Activated CD4-positive, CD25-positive, alpha-beta regulatory T cell treated with anti-CD3 and anti-CD28 coated beads, Interleukin-2, amount 50 U/mL, for 16 hours (primary cell): ENCODE data around the gene BPIFA3.

Source experiments
- DNase-seq: peaks from one replicate; pipeline ENCODE4 v3.0.0-alpha.2; 2020; ENCODE audit warnings: low read depth, low spot score

The BPIFA3 gene

GRCh38 chr20:33211817-33212424, 5.2 kb upstream of the BPIFA3 start:
- DNase-seq, result no peak

DNA sequence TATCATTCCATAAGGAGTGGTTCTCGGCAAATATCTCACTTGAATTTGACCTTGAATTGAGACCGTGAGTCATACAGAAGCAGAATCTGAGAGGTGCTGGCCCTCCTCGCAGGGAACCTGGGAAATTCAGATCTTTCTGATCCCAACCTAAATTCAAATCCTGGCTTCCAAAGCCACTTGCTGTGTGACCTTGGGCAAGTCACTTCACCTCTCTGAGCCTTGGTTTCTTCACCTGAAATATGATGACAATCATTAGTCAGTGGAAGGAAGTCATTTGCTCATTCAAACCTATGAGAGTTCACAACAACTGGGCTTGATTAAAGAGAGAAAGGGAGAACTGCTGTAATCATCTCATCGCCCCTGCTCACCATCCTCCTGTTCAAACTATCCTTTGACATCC, 7.2 kb downstream of the BPIFA3 start:
- no peak for DNase-seq

DNA sequence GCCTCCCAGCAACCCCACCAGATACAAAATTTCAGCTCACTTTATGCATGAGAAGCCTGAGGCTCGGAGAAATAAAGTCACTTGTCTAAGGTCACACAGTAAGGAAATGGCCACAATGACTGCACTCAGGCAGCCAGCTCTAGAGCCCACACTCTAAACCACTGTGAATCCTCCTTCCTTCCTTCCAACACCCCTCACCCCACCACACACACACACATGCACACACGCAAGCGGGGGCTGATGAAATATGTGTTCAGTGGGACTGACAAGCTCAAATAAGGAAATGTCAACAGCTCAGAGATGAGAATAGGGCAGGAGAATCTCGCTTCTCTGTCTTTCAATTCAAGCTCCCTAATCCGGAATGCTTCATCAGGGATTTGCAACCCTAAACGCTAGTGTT, 12.7 kb downstream of the BPIFA3 start:
- no peak for DNase-seq

DNA sequence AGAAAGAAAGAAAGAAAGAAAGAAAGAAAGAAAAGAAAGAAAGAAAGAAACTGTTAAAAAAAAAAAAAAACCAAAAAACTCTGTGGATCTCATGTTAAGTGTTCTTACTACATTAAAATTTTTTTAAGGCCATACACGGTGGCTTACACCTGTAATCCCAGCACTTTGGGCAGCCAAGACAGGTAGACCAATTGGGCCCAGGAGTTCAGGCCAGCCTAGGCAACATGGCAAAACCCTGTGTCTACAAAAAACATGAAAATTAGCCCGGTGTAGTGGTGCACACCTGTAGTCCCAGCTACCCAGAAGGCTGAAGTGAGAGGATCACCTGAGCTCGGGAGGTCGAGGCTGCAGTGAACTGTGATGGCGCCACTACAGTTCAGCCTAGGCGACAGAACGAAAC, 14.1 kb downstream of the BPIFA3 start:
- DNase-seq, result no peak

DNA sequence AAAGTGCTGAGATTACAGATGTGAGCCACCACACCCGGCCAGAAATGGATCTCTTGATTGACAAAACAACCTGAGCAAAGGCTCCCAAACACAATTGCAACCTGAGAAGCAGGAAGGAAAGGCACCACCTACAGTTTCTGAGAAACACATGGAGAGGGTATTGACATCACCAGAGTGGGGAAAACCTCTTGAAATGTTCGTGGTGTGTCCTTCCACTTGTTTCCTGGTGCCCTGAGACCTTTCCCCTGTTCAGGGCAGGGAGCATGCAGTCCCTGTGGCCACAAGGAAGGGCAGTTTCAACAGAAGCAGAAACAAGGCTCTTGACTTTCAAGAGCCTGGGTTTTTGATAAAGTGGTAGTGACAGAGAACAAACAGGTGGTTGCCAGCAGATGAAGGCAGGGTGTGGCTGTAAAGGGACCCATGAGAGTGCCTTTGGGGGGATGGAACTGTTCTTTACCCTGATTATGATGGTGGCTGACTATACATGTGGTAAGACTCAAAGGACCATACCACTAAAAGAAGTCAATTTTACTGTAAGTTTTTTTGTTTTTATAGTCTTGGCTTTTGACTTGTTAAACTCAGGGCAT, 15.4 kb downstream of the BPIFA3 start:
- DNase-seq, result no peak

- DNase-seq, result no peak
Measured at GRCh38 chr20:33233129-33233774, 16.1 kb downstream of the BPIFA3 start.

GRCh38 chr20:33234050-33234449, 16.9 kb downstream of the BPIFA3 start:
- no peak for DNase-seq

GRCh38 chr20:33235696-33236095, 18.5 kb downstream of the BPIFA3 start, which contains the start of gene BPIFA1:
Gene BPIFA1, plus strand, starts transcription at chr20:33235996. Its CDS starts 1,716 bp downstream, at chr20:33237712.
- DNase-seq, result no peak

- no peak for DNase-seq
Measured at GRCh38 chr20:33236351-33236750, 19.2 kb downstream of the BPIFA3 start.

DNA sequence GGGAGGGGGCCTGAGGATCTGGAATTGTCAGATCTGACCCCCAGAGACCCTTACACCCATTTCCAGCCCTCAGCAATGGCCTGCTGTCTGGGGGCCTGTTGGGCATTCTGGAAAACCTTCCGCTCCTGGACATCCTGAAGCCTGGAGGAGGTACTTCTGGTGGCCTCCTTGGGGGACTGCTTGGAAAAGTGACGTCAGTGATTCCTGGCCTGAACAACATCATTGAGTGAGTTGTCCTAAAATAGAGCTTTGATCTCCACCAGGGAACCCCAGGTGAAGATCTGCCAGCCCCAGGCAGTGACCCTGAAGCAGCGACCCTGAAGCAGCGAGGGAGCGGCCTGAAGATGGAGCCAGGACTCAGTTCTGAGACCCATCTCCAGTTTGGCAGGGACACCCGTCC, 20.8 kb downstream of the BPIFA3 start:
- DNase-seq, result no peak

GRCh38 chr20:33239418-33239817, 22.3 kb downstream of the BPIFA3 start:
- DNase-seq, result no peak

DNA sequence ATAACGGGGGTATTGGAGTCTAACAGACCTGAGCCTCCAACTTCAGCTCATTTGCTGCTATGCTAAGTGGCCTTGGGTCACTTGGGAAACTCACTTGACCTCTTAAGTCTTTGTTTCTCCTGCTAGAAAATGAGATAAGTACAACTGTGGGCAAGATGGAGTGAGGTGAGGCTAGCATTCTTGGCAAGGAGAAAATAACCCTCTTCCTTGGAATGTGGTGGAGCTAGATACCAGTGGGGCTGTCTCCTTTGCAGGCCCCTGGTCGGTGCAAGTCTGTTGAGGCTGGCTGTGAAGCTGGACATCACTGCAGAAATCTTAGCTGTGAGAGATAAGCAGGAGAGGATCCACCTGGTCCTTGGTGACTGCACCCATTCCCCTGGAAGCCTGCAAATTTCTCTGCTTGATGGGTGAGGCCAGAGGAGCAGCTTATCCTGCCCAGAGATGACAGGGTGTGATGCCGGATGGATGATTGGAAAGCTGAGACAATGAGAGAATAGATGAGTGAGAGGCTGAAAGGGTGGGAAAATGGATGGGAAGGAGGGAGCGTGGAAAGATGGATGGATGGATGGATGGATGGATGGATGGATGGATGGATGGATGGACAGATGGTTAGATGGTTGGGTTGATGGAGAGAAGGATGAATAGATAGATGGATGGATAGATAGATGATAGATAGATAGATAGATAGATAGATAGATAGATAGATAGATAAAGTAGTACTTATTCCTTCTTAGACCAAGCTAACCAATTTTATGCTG, 23.0 kb downstream of the BPIFA3 start:
- DNase-seq, result no peak

DNA sequence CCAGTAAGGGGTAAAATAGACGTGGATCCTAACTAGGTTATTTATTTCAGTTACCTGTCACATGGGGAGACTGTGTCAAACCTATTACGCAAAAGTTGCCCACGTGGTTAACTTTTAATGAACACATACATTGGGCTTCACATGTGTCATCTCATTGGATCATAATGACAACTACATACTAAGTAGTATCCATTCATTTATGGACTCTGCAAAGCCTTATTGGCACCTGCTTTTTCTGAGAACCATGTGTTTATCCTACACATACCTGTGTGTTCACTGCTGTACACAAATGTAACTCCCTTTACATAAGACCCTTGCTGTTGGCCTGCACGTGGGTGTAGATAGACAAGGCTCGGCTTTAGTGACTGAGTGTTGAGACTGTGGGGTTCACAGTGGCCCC, 23.8 kb downstream of the BPIFA3 start:
- no peak for DNase-seq

- DNase-seq, result no peak
Measured at GRCh38 chr20:33242319-33243100, 25.4 kb downstream of the BPIFA3 start.

GRCh38 chr20:33246077-33246476, 28.9 kb downstream of the BPIFA3 start:
- no peak for DNase-seq

DNA sequence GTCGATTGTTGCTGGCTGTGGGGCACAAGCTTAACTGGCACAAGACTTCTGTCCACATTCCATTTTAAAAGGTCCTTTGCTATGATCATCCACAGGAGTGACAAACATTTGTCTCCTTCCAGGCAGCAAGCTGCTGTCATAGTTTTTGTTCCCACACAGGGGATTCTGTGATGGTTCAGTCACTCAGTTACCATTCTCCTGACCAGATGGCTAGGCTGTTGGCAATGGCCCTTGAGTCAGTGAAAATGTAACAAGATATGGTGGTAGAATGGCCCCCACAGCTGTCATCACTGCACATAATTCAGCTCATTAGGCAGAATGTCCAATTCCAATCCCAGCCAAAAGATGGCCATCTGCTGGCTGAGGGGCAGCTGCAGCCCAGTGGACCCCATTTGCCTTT, 32.3 kb downstream of the BPIFA3 start:
- DNase-seq, result no peak

GRCh38 chr20:33250666-33251065, 33.5 kb downstream of the BPIFA3 start:
- DNase-seq, result no peak

- no peak for DNase-seq
Measured at GRCh38 chr20:33251496-33251895, 34.3 kb downstream of the BPIFA3 start.

GRCh38 chr20:33252460-33252859, 35.3 kb downstream of the BPIFA3 start:
- no peak for DNase-seq

- DNase-seq, result no peak
Measured at GRCh38 chr20:33255005-33255404, 37.9 kb downstream of the BPIFA3 start.

DNA sequence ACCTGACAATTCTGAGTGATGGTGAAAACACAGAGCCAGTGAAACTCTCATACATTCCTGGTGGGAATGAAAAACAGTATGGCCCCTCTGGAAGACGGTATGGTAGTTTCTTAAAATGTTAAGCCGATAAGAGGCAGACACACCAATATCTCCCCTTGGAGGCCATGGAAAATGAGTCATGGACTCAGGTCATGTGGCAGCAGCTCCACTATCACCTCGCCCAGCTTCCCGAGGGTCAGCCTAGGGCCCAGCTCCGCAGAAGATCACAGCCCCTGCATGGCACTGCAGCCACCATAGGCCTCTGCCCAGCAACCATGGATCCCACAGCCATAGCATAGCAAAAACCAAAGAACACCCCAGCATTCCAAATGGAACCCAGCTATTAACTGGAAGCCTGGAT, 40.1 kb downstream of the BPIFA3 start:
- DNase-seq, result no peak

GRCh38 chr20:33259371-33259770, 42.2 kb downstream of the BPIFA3 start:
- no peak for DNase-seq
